WTC11 (cell line): Measurements from ENCODE around the gene POGZ.

Source experiments
- CBFB ChIP-seq: sonication (generic); formaldehyde crosslinking; IDR thresholded peaks from 2 replicates; pipeline ENCODE4 v1.8.1; 2022; ENCODE audit warnings: mild to moderate bottlenecking, low read depth, missing genetic modification reagents
- ELF4 ChIP-seq: sonication (generic); formaldehyde crosslinking; IDR thresholded peaks from 2 replicates; pipeline ENCODE4 v1.8.1; 2022; ENCODE audit warnings: low read depth, mild to moderate bottlenecking, moderate library complexity, missing genetic modification reagents
- ESRRA ChIP-seq: sonication (generic); formaldehyde crosslinking; IDR thresholded peaks from 2 replicates; pipeline ENCODE4 v1.8.1; 2022; ENCODE audit warnings: mild to moderate bottlenecking, missing genetic modification reagents, borderline replicate concordance
- HMGA2 ChIP-seq: fragments of 250-450 bp; sonication (Bioruptor Pico); IDR thresholded peaks from 2 replicates; pipeline ENCODE4 v1.4.0; 2021; ENCODE audit warnings: mild to moderate bottlenecking, moderate library complexity
- MAX ChIP-seq: sonication (generic); formaldehyde crosslinking; IDR thresholded peaks from 2 replicates; pipeline ENCODE4 v1.8.0; 2022; ENCODE audit warnings: mild to moderate bottlenecking, missing genetic modification reagents
- NFYB ChIP-seq: sonication (generic); formaldehyde crosslinking; conservative IDR thresholded peaks from 2 replicates; pipeline ENCODE4 v1.8.0; 2022; ENCODE audit warnings: low read depth, missing genetic modification reagents
- SP1 ChIP-seq: sonication (generic); formaldehyde crosslinking; conservative IDR thresholded peaks from 2 replicates; pipeline ENCODE4 v1.8.1; 2022; ENCODE audit warnings: missing genetic modification reagents
- TEAD4 ChIP-seq: sonication (generic); formaldehyde crosslinking; IDR thresholded peaks from 2 replicates; pipeline ENCODE4 v1.8.0; 2022; ENCODE audit warnings: mild to moderate bottlenecking, missing genetic modification reagents
- ZNF671 ChIP-seq: fragments of 250-450 bp; sonication (Bioruptor Pico); IDR thresholded peaks from 2 replicates; pipeline ENCODE4 v1.8.0; 2021; ENCODE audit warnings: mild to moderate bottlenecking
- TF ChIP-seq, protein P1 (sequence below): fragments of 200-600 bp; IDR thresholded peaks from 2 replicates; pipeline ENCODE4 v1.8.0; 2022; ENCODE audit warnings: antibody characterized with exemption
- TF ChIP-seq, protein P2 (sequence below): sonication (generic); formaldehyde crosslinking; IDR thresholded peaks from 2 replicates; pipeline ENCODE4 v1.8.0; 2022; ENCODE audit warnings: mild to moderate bottlenecking, missing genetic modification reagents
- TF ChIP-seq, protein P3 (sequence below): sonication (generic); formaldehyde crosslinking; IDR thresholded peaks from 2 replicates; pipeline ENCODE4 v1.8.1; 2022; ENCODE audit warnings: missing genetic modification reagents, borderline replicate concordance
- TF ChIP-seq, protein P4 (sequence below): sonication (generic); formaldehyde crosslinking; IDR thresholded peaks from 2 replicates; pipeline ENCODE4 v1.8.1; 2022; ENCODE audit warnings: mild to moderate bottlenecking, missing genetic modification reagents, moderate library complexity, borderline replicate concordance
- TF ChIP-seq, protein P5 (sequence below): sonication (generic); formaldehyde crosslinking; conservative IDR thresholded peaks from 2 replicates; pipeline ENCODE4 v1.8.1; 2022; ENCODE audit warnings: mild to moderate bottlenecking, missing genetic modification reagents

GRCh38 chr1:151401125-151401788 is 58.0 kb downstream of the POGZ start:
- TF ChIP-seq, protein P1, sequence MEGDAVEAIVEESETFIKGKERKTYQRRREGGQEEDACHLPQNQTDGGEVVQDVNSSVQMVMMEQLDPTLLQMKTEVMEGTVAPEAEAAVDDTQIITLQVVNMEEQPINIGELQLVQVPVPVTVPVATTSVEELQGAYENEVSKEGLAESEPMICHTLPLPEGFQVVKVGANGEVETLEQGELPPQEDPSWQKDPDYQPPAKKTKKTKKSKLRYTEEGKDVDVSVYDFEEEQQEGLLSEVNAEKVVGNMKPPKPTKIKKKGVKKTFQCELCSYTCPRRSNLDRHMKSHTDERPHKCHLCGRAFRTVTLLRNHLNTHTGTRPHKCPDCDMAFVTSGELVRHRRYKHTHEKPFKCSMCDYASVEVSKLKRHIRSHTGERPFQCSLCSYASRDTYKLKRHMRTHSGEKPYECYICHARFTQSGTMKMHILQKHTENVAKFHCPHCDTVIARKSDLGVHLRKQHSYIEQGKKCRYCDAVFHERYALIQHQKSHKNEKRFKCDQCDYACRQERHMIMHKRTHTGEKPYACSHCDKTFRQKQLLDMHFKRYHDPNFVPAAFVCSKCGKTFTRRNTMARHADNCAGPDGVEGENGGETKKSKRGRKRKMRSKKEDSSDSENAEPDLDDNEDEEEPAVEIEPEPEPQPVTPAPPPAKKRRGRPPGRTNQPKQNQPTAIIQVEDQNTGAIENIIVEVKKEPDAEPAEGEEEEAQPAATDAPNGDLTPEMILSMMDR, result no peak
- TF ChIP-seq TEAD4 (CRISPR knock-in tag) (no peak), CBFB (CRISPR knock-in tag) (no peak), NFYB (CRISPR knock-in tag) (no peak), ZNF671 (CRISPR knock-in tag) (no peak), HMGA2 (CRISPR knock-in tag) (no peak), SP1 (no peak), ELF4 (CRISPR knock-in tag) (no peak), ESRRA (no peak), MAX (CRISPR knock-in tag) (no peak)
- TF ChIP-seq, protein P2, sequence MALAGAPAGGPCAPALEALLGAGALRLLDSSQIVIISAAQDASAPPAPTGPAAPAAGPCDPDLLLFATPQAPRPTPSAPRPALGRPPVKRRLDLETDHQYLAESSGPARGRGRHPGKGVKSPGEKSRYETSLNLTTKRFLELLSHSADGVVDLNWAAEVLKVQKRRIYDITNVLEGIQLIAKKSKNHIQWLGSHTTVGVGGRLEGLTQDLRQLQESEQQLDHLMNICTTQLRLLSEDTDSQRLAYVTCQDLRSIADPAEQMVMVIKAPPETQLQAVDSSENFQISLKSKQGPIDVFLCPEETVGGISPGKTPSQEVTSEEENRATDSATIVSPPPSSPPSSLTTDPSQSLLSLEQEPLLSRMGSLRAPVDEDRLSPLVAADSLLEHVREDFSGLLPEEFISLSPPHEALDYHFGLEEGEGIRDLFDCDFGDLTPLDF (CRISPR knock-in tag), result no peak
- TF ChIP-seq, protein P3, sequence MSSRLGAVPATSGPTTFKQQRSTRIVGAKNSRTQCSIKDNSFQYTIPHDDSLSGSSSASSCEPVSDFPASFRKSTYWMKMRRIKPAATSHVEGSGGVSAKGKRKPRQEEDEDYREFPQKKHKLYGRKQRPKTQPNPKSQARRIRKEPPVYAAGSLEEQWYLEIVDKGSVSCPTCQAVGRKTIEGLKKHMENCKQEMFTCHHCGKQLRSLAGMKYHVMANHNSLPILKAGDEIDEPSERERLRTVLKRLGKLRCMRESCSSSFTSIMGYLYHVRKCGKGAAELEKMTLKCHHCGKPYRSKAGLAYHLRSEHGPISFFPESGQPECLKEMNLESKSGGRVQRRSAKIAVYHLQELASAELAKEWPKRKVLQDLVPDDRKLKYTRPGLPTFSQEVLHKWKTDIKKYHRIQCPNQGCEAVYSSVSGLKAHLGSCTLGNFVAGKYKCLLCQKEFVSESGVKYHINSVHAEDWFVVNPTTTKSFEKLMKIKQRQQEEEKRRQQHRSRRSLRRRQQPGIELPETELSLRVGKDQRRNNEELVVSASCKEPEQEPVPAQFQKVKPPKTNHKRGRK (CRISPR knock-in tag), result no peak
- TF ChIP-seq, protein P4, sequence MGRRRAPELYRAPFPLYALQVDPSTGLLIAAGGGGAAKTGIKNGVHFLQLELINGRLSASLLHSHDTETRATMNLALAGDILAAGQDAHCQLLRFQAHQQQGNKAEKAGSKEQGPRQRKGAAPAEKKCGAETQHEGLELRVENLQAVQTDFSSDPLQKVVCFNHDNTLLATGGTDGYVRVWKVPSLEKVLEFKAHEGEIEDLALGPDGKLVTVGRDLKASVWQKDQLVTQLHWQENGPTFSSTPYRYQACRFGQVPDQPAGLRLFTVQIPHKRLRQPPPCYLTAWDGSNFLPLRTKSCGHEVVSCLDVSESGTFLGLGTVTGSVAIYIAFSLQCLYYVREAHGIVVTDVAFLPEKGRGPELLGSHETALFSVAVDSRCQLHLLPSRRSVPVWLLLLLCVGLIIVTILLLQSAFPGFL, result no peak
- TF ChIP-seq, protein P5, sequence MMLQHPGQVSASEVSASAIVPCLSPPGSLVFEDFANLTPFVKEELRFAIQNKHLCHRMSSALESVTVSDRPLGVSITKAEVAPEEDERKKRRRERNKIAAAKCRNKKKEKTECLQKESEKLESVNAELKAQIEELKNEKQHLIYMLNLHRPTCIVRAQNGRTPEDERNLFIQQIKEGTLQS (CRISPR knock-in tag), result no peak
